ENCODE measurements around the gene GLE1.

- TF ChIP-seq EZH2 (IDR thresholded peaks at IDR 0.05; ENCODE audit: low read depth) (no peak), CTCF (conservative IDR thresholded peaks at IDR 0.05) (no peak)
Measured at GRCh38 chr9:128579194-128579593, 74.7 kb downstream of the GLE1 start.
